ENCODE measurements around the gene TOM1L2.
"Not testable (repeated sequence)": the region's sequence is repeated elsewhere in the genome, so short reads cannot be mapped to it uniquely, and the experiment has no call there.

The TOM1L2 gene

DNA sequence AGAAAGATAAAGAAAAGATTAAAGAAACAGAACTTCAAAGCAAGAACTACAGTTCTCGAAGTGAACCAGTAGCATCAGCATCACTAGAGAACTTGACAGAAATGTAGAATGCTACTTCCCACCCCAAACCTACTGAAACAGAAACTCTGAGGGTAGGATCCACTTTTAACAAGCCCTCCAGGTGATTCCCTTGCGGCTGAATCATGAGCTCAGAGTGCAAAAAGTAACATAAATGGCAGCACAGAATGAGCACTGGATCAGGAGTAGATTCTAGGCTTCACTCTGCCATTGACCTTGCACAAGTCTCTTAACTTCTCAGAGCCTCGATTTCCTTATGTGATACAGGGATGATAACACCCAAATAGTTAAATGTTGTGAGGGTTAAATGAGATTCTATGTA lies 5.8 kb downstream of the TOM1L2 start:
- no peak for DNase-seq

DNA sequence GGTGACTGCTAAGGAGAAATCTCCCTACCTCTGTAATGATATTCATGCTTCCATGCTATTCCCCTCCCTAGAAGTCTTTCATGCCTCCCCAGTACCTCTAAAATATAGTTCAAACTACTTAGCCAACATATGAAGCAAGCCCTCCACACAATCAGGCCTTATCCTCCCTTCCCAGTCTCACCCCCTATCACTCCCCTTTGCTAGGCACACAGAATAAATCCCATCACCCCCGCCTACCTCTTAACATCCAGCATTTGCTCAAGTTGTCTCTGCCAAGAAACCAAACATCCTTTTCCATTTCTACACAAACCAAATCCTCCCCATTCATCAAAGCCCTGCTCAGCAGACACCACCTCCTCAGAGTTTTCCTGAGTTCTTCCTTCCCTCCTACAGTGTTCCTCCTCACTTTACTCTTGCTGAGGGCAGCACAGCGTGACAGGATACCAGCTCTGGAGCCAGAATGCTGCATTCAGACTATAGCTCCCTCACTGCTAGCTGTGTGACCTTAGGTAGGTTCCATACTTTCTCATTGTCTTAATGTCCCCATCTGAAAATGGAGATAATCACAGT lies 7.0 kb downstream of the TOM1L2 start:
- no peak for DNase-seq

DNA sequence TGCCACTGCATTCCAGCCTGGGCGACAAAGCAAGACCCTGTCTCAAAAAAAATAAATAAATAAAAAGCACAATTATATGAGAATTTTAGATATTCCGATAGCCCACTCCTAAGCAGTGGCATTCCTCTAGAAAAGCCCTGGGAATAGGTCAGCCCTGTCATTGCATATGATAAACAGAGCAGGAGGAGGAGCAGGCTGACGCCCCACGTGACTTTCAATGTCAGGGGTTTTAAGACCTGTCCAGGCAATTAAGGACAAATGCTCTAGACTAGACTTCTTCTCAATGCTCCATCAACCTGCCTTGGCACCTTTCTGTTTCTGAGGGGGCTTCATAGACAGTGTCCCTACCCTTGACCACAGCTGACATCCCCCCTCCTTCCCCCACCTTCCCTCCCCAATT lies 7.5 kb downstream of the TOM1L2 start:
- DNase-seq = no peak

DNA sequence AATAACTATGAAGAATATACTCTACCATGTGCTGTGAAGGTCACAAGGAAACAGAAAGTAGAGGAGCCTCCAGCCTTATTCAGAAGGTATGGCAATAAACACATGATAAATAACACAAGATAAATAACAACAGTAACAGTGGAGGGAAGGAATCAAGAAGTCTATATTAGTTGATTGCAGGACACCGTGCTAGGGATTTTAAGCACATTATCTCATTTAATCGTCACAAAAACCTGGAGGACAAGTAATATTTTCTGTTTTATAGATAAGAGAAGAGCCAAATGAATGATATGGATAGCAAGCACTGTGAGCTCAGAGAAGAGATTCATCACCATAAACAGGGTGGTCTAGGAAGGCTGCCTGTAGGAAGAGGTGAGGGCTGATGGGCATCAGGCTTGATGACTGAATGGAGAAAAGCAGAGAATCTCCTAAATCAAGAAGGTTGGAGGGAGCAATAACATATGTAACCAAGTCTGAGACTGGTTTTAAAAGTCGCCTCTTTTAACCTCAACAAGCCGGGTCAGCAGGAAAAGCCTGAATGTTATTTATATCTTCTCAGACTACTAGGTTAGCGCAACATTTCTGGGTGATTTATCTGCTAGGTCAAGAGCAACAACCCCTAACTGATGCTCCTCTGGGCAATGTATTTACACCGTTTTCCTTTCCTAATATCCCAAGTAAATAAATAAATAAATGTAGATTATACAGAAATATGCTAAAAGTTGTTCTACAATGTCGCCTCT lies 8.3 kb downstream of the TOM1L2 start:
- no peak for DNase-seq

DNA sequence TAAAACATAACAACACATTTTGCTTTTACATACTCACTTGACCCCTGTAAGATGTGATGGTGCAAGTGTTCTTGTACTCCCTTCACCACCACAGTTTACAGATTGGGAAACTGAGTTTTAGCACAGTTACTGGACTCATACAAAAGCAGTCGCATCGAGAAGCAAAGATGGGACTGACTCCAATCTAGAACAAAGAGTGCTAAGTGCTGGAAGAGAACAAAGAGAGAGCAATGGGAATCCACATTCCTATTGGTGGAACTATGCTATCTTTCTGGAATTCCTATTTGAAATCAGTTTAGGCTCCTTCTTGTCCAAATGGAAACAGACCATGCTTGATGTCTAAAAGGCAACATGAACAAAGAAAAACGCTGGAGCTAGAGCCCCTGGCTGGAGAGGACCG lies 9.1 kb downstream of the TOM1L2 start:
- no peak for DNase-seq

DNA sequence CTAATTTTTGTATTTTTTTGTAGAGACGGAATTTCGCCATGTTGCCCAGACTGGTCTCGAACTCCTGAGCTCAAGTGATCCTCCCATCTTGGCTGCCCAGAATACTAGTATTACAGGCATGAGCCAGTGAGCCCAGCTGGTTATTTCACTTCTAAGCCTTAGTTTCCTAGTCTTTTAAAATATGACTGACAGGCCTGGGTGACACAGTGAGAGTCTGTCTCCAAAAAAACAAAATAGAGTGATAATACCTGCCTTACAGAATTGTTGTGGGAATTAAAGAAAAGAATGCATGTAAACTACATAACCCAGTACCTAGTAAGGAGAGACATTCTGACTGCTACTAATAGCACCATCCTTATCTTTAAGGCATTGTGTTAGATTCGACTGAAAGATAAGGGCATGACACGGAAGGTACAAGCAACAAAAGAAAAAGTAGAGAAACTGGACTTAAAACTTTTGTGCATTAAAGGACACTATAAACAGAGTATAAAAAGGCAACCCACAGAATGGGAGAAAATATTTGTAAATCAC lies 11.6 kb downstream of the TOM1L2 start:
- DNase-seq = no peak

DNA sequence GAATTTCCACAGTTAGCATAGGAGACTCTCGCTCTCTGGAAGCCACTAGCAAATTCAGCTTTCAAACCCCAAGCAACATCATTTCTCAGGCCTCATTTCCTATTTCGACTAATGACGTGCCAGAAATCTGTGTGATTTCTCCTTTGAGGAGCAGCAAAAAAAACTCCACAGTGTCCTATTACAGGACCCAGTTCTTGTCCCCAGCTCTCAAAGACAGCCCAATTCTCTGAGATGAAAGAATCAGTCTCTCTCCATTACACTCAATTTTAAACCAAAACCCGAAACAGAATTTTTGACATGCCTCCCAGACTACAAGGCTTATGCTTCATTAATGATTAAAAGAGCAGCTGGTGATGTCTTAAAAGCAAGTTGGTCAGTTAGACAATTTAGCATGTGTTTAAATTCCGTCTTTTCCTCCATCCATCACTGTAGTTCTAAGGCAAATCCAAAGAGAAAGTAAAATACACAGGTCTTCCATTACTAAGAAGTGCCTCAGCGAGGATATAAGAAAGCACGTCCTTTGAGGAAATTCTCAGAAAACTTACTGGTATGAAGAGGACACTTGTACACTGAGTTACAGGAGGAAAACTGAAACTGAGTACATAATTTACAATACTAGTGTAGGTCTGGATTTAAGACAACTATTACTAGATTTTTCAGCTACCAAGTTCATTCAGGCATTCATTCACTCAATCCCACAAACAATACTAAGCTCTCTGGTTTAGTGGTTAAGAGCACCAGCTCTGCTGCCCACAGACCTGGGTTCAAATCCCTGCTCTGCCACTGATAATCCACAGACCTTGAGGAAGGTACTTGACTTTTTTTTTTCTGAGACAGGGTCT lies 12.5 kb downstream of the TOM1L2 start:
- DNase-seq = no peak

DNA sequence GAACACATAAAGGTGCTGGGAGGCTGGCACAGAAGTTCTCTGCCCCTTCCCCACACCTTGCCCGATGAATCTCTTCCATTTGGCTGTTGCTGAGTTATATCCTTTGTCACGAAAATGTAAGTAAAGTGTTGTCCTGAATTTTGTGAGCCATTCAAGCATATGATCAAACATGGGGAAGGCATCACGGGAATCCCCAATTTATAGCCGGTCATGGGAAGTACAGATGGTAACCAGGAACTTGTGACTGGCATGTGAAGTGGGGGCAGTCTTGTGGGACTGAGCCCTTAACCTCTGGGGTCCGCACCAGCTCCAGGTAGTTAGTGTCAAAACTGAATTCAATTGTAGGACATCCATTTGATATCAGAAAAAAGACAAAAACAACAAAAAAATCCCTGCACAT lies 13.2 kb downstream of the TOM1L2 start:
- DNase-seq = no peak

DNA sequence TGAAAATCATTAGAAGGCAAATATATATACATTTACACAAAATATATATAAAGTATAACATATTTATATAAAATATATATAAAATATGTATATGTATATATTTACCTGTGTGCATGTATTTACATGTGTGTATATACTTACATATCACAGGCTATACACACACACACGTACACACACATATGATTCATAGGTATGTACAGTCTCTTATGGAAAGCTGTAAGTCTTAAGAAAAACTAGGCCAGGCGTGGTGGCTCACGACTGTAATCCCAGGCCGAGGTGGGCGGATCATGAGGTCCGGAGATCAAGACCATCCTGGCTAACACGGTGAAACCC lies 14.7 kb downstream of the TOM1L2 start:
- DNase-seq = no peak

DNA sequence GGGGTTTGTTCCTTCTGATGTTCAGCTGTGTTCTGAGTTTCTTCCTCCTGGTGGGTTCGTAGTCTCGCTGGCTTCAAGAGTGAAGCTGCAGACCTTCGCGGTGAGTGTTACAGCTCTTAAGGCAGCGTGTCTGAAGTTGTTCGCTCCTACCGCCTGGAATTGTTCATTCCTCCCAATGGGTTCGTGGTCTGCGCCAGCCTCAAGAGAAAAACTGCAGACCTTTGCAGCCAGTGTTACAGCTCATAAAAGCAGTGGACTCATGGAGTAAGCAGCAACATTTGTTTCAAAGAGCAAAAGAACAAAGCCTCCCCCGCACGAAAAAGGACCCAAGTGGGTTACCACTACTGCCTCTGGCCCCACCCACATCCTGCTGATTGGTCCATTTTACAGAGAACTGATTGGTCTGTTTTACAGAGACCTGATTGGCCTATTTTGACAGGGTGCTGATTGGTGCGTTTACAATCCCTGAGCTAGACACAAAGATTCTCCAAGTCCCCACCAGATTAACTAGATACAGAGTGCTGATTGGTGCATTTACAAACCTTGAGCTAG lies 16.3 kb downstream of the TOM1L2 start:
- DNase-seq = not testable (repeated sequence)

DNA sequence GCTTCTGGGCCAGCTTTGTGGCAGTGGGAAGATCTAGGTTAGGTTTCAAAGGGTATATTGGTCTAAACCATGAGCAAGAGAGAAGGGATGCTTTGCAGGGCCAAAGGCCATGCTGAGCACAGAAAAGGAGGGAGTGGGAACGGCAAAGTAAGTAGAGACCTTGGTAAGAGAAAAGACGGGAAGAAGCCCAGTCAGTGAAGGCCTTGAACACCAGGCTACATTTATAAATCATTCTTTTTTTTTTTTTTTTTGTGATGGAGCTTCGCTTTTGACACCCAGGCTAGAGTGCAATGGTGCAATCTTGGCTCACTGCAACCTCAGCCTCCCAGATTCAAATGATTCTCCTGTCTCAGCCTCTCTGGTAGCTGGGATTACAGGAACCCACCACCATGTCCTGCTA lies 18.1 kb downstream of the TOM1L2 start:
- DNase-seq = no peak

DNA sequence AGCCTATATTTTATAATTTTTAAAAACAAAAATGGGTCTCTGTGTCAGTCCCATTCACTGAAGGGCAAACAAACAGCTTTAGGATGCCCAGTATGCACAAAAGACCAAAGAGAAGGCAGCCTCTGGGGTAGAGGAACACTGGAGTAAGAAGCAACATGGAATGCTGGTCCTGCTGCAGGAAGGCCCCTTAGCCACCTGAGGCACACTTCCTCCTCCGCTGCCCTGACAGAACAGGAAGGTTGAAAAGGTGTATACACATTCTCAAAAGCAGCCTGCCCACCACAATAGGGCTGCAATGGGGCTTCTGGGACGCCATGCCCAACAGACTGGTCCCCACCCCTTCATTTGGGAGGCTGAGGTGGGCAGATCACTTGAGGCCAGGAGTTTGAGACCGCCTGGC lies 19.5 kb downstream of the TOM1L2 start:
- DNase-seq = no peak

DNA sequence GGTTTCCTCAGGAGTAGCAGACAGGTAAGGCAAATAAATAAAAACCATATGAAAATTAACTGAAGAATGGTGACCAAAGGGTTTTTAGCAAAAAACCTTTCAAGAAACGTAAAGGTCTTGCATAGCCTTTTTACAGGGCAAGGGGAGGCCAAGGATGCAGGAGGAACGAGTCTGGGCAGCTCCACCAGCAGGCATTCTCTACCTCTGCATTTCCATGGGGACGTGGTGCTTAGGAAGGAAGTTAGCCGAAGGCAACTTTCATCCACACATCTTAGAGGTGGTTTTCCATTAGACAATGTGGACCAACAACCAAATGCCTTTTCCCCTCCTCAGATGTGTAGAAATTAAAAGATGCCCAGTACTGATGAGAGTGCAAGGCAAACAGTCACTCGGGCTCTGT lies 20.7 kb downstream of the TOM1L2 start:
- no peak for DNase-seq

DNA sequence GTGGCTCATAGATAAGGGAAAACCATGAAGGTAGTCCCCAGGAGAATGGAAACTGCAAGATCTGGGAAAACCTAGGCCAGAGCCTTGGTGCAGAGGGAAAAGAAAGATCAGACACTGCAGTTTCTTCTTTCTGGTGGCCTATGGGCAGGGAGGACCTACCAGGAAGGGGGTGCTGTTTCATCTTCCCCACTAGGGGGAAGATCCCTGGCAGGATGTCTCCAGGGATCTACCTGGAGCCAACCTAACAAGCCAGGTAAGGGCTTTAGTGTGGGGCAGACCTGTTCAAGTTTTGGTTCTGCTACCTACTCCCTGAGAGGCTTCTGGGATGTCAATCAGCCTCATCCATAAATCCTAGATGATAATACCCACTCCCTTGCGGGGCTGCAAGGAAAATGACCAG lies 21.4 kb downstream of the TOM1L2 start:
- no peak for DNase-seq

DNA sequence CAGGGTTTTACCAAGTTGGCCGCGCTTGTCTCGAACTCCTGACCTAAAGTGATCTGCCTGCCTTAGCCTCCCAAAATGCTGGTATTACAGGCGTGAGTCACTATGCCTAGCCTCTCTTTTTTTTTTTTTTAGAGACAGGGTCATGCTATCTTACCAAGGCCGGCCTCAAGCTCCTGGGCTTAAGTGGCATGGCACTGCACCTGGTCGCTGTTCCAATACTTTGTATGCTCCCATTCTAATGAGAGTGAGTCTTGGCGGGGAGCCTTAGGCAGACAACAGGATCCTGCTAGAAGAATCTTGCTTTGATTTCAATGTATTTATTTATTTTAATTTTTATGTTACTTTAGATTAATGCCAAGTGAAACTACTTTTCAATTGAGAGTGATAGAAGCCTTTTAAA lies 21.9 kb downstream of the TOM1L2 start:
- no peak for DNase-seq

DNA sequence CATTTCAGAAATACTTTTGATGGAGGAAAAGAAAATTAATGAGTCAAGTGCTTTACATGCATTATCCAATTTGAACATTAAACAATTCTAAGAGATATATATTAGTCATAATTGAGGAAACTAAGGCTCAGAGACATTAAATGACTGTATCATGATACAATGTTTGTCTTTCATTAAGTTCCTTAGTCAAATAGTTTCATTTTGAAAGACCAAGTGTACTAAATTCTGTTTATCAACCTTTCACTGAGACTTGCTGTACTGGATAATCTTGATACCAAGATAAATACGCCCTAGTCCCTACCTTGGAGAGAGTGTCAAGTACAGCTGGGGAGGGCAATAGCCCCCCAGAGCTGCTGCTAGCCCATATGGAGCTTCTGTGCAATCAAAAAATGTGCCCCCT lies 24.2 kb downstream of the TOM1L2 start:
- DNase-seq = no peak

DNA sequence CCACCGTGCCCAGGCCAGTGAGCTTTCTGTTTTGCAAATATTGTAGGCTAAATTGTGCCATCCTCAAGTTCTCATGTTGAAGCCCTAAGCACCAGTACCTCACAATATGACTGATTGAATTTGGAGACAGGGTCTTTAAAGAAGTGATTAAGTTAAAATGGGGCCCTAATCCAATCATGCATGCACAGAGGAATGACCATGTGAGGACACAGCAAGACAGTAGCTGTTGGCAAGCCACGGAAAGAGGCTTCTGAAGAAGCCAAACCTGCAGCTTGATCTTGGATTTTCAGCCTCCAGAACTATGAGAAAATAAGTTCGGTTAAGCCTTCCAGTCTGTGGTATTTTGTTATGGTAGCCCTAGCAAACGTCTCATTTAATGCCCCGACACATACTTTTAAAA lies 24.9 kb downstream of the TOM1L2 start:
- no peak for DNase-seq

DNA sequence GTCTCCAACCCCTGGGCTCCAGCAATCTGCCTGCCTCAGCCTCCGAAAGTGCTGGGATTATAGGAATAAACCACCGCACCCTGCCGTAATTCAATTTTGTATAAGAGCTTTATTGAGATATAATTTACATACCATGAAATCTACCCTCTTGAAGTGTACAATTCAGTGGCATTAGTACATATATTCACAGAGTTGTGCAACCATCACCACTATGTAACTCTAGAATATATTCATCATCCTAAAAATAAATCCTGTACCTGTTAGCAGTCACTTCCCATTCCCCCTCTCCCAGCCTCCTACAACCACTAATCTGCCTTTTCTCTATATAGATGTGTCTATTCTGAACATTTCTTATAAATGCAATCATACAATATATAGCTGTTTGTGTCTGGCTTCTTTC lies 26.1 kb downstream of the TOM1L2 start:
- DNase-seq = no peak

DNA sequence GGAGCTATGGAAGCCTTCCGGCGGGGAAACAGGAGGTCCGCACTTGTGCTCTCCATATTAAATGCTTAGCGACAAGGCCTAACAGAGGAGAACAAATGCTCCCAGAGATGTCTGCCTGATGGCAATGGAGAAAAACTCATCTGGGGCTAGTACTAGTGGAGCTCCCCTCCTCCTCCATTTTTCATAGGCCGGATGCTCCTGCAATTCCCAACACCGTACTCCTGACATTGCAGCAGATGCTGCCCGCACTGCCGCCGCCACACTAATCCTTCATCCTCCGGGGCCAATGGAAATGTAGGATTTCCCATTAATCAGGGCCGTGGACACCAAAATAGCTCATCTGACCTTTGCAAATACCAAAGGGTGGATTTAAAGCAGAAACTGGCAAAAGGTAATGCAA lies 27.5 kb downstream of the TOM1L2 start:
- no peak for DNase-seq

DNA sequence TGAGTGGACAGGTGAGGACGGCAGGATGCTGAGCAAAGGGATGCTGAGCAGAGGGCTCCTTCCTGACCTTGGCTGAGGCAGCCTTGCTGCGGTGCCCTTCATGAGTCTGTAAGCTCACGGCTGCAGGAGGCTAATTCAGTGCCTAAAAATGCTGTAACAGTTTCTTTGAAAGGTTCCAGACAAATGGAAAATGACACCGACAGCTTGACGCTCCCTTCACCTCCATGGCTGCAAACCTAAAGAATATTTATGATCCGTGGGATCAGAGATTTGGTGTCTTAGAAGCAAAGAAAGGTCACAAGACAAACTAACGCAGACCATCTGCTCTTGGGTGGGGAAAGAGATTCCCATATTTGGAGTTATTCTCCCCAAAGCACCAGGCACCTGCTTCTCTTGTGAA lies 28.0 kb downstream of the TOM1L2 start:
- no peak for DNase-seq

DNA sequence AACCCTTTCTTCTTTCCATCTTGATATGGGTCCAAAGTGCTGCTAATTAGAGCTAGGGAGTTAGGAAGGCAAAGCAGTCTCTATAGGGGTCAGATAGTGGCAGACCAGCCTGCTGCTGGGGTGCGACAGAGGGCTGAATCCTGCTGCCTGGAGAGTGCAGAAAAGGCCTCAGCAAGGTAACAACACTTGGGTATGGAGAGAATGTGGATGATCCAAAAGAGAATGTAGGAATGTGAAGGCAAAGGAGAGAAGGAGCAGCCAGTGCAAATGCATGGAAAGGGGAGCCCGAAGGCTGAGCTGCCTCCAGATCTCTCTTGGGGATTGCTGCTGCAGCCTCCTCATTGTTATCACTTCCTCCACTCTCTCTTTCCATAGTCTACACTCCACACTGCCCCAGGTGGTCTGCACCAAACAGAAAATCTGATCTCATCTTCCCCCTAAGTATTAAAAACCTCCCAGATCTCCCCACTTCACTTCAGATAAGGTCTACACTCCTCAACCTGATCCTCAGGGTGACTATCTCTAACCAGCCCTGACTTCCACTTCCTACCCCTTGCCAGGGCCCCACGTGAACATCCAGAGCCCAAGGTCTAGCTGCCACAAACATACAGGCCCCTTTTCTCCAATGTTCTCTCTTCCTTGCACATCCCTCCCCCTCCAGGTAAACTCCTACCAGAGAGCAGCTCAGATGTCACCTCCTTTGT lies 28.8 kb downstream of the TOM1L2 start:
- no peak for DNase-seq

DNA sequence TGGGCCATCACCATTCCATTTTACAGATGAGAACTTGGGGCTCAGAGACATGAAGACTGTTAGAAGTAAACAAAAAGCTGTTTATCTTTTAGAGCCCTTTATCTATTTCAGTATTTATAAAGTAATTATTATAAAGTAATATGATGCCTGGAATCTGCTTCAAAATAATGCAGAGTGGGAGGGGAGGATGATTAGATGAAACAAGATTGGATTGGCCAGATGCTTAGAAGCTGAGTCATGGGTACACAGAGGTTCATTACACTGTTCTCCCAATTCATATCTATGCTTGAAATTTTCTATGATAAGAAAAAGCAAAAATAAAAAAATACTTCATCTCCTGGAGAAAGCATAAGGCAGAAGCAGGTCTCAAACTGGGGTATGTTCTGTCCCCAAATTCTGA lies 29.4 kb downstream of the TOM1L2 start:
- DNase-seq = no peak

DNA sequence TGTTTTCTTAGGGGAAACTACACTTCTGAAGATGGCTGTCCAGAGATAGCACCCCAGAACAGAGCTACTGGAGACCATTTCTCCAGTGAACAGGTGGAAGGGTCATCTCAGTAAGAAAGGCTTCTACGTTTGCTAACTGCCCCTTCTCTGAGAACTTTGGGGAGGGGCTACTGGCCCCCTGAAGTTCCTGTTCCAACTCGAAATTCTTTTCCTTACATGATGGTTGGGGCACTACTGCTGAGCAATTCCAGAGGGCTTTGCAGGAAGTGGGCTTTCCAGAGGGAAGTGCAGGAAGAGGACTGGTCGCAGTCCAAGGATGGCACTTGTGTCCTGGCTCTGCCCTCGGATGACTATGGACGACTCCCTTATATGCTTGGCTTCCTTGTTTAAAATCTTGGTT lies 31.2 kb downstream of the TOM1L2 start:
- no peak for DNase-seq

All from hematopoietic multipotent progenitor cell treated with erythropoietin and hydrocortisone succinate and interleukin-3 and kit ligand, for 8 days (in vitro differentiated cells).